HL-60 (cell line): ENCODE measurements around the gene BABAM2.
A peak's percentile ranks its signal among the peaks of the same experiment; 100 is the strongest.

Experiments used
- DNase-seq, 2 experiments: peaks; one replicate each; pipeline ENCODE4 v3.0.0-alpha.2; 2010 to 2020; ENCODE audit warnings: low read depth in 1 of 2, low spot score in 1 of 2
- H3K27ac ChIP-seq: fragments of 250-450 bp; sonication (Bioruptor Pico); replicated peaks from 2 replicates; pipeline ENCODE4 v1.5.1; 2020; ENCODE audit warnings: mild to moderate bottlenecking, moderate library complexity
- H3K27me3 ChIP-seq: fragments of 250-450 bp; sonication (Bioruptor Pico); 2 replicates; pipeline ENCODE4 v1.5.1; 2021; ENCODE audit warnings: mild to moderate bottlenecking, moderate library complexity; ENCODE audit not compliant: insufficient read depth, poor library complexity, severe bottlenecking
- H3K4me3 ChIP-seq: replicated peaks from 2 replicates; pipeline ENCODE4 v1.5.1; 2011; ENCODE audit warnings: mild to moderate bottlenecking, control low read depth, low read length; ENCODE audit not compliant: insufficient read depth
- CTCF ChIP-seq: IDR thresholded peaks from one replicate; pipeline ENCODE4 v1.5.1; 2011; ENCODE audit warnings: low read length, control low read depth, inconsistent platforms; ENCODE audit not compliant: insufficient read depth
- GABPA ChIP-seq: IDR thresholded peaks from 2 replicates; pipeline ENCODE4 v1.6.1; 2012; ENCODE audit warnings: low read depth
- POLR2AphosphoS5 ChIP-seq: IDR thresholded peaks from 2 replicates; pipeline ENCODE4 v1.6.1; 2012; ENCODE audit warnings: low read depth
- REST ChIP-seq: IDR thresholded peaks from 2 replicates; pipeline ENCODE4 v1.6.1; 2012; ENCODE audit warnings: low read depth; ENCODE audit not compliant: insufficient replicate concordance
- SPI1 ChIP-seq: IDR thresholded peaks from 2 replicates; pipeline ENCODE4 v1.6.1; 2012; ENCODE audit warnings: low read depth, mild to moderate bottlenecking, borderline replicate concordance

Gene BABAM2

GRCh38 chr2:28365158-28365557 is 474.6 kb downstream of the BABAM2 start:
- TF ChIP-seq CTCF (no peak), REST (no peak), POLR2AphosphoS5 (no peak), GABPA (no peak)
- no peak overlapping the region for H3K4me3 ChIP-seq
- DNase-seq: no peak
- H3K27ac ChIP-seq: no peak overlapping the region
- H3K27me3 ChIP-seq: no peaks in the 10 kb centered on the region

GRCh38 chr2:28366149-28366495 is 475.6 kb downstream of the BABAM2 start:
- Histone ChIP-seq H3K27me3 (no peaks in the 10 kb centered on the region), H3K27ac (peak overlapping the region; percentile 94), H3K4me3 (no peak overlapping the region)
- no peak for DNase-seq
- no peak for TF ChIP-seq CTCF
- no peak for TF ChIP-seq POLR2AphosphoS5
- TF ChIP-seq GABPA: no peak
- TF ChIP-seq SPI1: no peak

- Histone ChIP-seq H3K27me3 (no peaks in the 10 kb centered on the region), H3K4me3 (no peak overlapping the region), H3K27ac (peak overlapping the region; percentile 94)
- TF ChIP-seq POLR2AphosphoS5: peak; percentile 78
- TF ChIP-seq GABPA: no peak
- no peak for TF ChIP-seq CTCF
- peak; percentile 77; the same call in 1 of the 2 replicates for TF ChIP-seq SPI1
- TF ChIP-seq REST: peak; percentile 84
- DNase-seq: peak; percentile 77 to 93
Observed at GRCh38 chr2:28366496-28367282, 476.2 kb downstream of the BABAM2 start.
